ENCODE measurements around the gene CNIH2. TPM values are rescaled to one million over a fixed set of nuclear protein-coding genes. Genes with fewer than 3 reads are reported as not detected.

Gene CNIH2
- total and polyA plus RNA-seq, 2 of the 8 experiments (the other 6 are each of a cell fraction or from before 2014, with no cell fraction given), result 12.5 to 15.8 TPM

- WGBS, 2 experiments (ENCODE audit: extremely low coverage in 1 of 2, insufficient coverage in 1 of 2, insufficient read length in 1 of 2, insufficient replicate concordance in 2 of 2, low coverage in 1 of 2, low lambda C conversion rate in 2 of 2, missing lambda C conversion rate in 1 of 2), result 19% methylated on average over 36 of the region's 36 CpGs; no CpG with 5 or more reads in 1 of the 2 experiments
- H2BK12ac ChIP-seq (ENCODE audit: low read depth, low read length), result no peak overlapping the region
- H3K4me3 ChIP-seq (ENCODE audit: extremely low read depth in 1 of 4, insufficient read depth in 2 of 4, low read depth in 3 of 4, low read length in 4 of 4), result peak overlapping the region; percentile 61 to 91 (median 78)
- H3K9ac ChIP-seq (replicated peaks in 1 of 4; ENCODE audit: extremely low read depth in 1 of 4, low read depth in 3 of 4, low read length in 3 of 4), result peak overlapping the region in 3 of 4 experiments; percentile 39 to 60 (median 53); a peak in 5 of 7 replicates
- peaks cover 12% of the 10 kb centered on the region; the same call in 1 of the 2 replicates for H3K23me2 ChIP-seq (ENCODE audit: low read depth, low read length)
- CTCF ChIA-PET (ENCODE audit: partially characterized antibody), result interaction anchor here (1.0 to 6.9 kb wide), 12 partner anchors 7 to 221 kb away, joined by 3 to 57 read pairs (median 6); partner anchors contain the start of genes CNIH2, RAB1B and RIN1
- peaks cover 0 to 21% (median 6%) of the 10 kb centered on the region in 4 experiments; a peak in 5 of 7 replicates for H3K4me1 ChIP-seq (replicated peaks in 1 of 4; ENCODE audit: control insufficient read depth in 3 of 4, insufficient read depth in 4 of 4, low read length in 3 of 4)
- H3K18ac ChIP-seq (ENCODE audit: extremely low read depth, low read length), result no peak overlapping the region
- peaks cover 6% of the 10 kb centered on the region for H3K79me1 ChIP-seq (ENCODE audit: low read depth, low read length)
- no peak for FAIRE-seq
- peak overlapping the region; percentile 74 to 86 for H3K4me2 ChIP-seq (ENCODE audit: insufficient read depth in 1 of 2, low read depth in 2 of 2, low read length in 2 of 2)
- no peak overlapping the region for H3K23ac ChIP-seq (ENCODE audit: insufficient read length)
- peaks cover 7 to 9% of the 10 kb centered on the region in 2 experiments for H4K20me1 ChIP-seq (replicated peaks in 1 of 2; ENCODE audit: control insufficient read depth in 1 of 2, insufficient read depth in 2 of 2, low read length in 2 of 2)
- H4K91ac ChIP-seq (replicated peaks; ENCODE audit: insufficient read length, low read length), result no peak overlapping the region
- no peak overlapping the region for H3K56ac ChIP-seq (replicated peaks; ENCODE audit: insufficient read length, low read depth, low read length)
- H3K27me3 ChIP-seq (replicated peaks in 1 of 4; ENCODE audit: control insufficient read depth in 3 of 4, extremely low read depth in 1 of 4, insufficient read depth in 3 of 4, low read length in 3 of 4), result peaks cover 2 to 28% (median 18%) of the 10 kb centered on the region in 4 experiments
- H2BK5ac ChIP-seq (ENCODE audit: low read depth, low read length), result no peak overlapping the region; the same call in 1 of the 2 replicates
- no peak overlapping the region for H3K4ac ChIP-seq (replicated peaks; ENCODE audit: insufficient read length, low read depth, low read length)
- POLR2A ChIA-PET (ENCODE audit: partially characterized antibody), result interaction anchor here (1.2 to 4.5 kb wide), 14 partner anchors 8 to 399 kb away, joined by 3 to 29 read pairs (median 8); partner anchors contain the start of genes BRMS1, CCDC85B, CD248 and RAB1B
- H3K36me3 ChIP-seq (ENCODE audit: control insufficient read depth in 2 of 4, insufficient read depth in 4 of 4, low read length in 3 of 4), result no peaks in the 10 kb centered on the region
- H2AFZ ChIP-seq (ENCODE audit: low read length), result peak overlapping the region; percentile 57; the same call in 1 of the 2 replicates
- H2BK120ac ChIP-seq (replicated peaks; ENCODE audit: low read depth, low read length), result no peak overlapping the region
- H4K5ac ChIP-seq (ENCODE audit: insufficient read length, low read depth, low read length), result peak overlapping the region; percentile 20
- H3K27ac ChIP-seq (ENCODE audit: low read depth, low read length), result peak overlapping the region; percentile 55; the same call in 1 of the 2 replicates
- H3K9me3 ChIP-seq (ENCODE audit: insufficient read depth in 2 of 2, low read depth in 1 of 2, low read length in 1 of 2), result no peaks in the 10 kb centered on the region
- peak overlapping the region; percentile 87 for H4K8ac ChIP-seq (ENCODE audit: extremely low read depth, insufficient read depth, low read length)
- H3K79me2 ChIP-seq (ENCODE audit: control insufficient read depth in 1 of 2, insufficient read depth in 2 of 2, low read length in 2 of 2), result peaks cover 0 to 9% of the 10 kb centered on the region in 2 experiments; a peak in 1 of 4 replicates
- 0 out of 2 replicates have a peak overlapping the region, but pooled peaks have one; percentile 23 for H2BK15ac ChIP-seq (ENCODE audit: low read length)
- H2AK5ac ChIP-seq (ENCODE audit: low read depth, low read length), result no peak overlapping the region
- H3K14ac ChIP-seq (ENCODE audit: insufficient read length), result no peak overlapping the region
- H2BK20ac ChIP-seq (ENCODE audit: low read length), result no peak overlapping the region
- DNase-seq (ENCODE audit: low read depth in 1 of 2, low spot score in 2 of 2), result peak in 1 of 2 experiments; percentile 93
- peak; percentile 71; the same call in 1 of the 2 replicates for TF ChIP-seq GABPA (IDR thresholded peaks at IDR 0.05; ENCODE audit: borderline replicate concordance, insufficient read depth, low read length)
- TF ChIP-seq POU5F1 (IDR thresholded peaks at IDR 0.05; ENCODE audit: low read depth, low read length), result no peak
- TF ChIP-seq KDM1A (IDR thresholded peaks at IDR 0.05; ENCODE audit: borderline replicate concordance, low read length), result no peak
- peak; percentile 62; the same call in 1 of the 2 replicates for TF ChIP-seq YY1 (IDR thresholded peaks at IDR 0.05; ENCODE audit: low read depth, low read length)
- TF ChIP-seq RBBP5 (IDR thresholded peaks at IDR 0.05; ENCODE audit: borderline replicate concordance, low read depth, low read length), result no peak
- no peak for TF ChIP-seq CBX8 (IDR thresholded peaks at IDR 0.05; ENCODE audit: borderline replicate concordance, low read depth, low read length)
- TF ChIP-seq CBX5 (IDR thresholded peaks at IDR 0.05; ENCODE audit: low read depth, low read length), result no peak
- no peak for TF ChIP-seq CHD2 (IDR thresholded peaks at IDR 0.05; ENCODE audit: low read length)
- peak; percentile 81 to 93 for TF ChIP-seq HDAC2 (IDR thresholded peaks at IDR 0.05; ENCODE audit: borderline replicate concordance in 1 of 2, low read depth in 2 of 2, low read length in 2 of 2)
- TF ChIP-seq POLR2AphosphoS5 (IDR thresholded peaks at IDR 0.05; ENCODE audit: low read depth, low read length), result no peak
- no peak for TF ChIP-seq ASH2L (IDR thresholded peaks at IDR 0.05; ENCODE audit: low read length)
These were observed 11.8 kb downstream of the CNIH2 start for GRCh38 chr11:66289548-66290329.

All from H1 (cell line).